IMR-90 (cell line): ENCODE data around the gene DUSP16.

ENCODE experiments used
- CTCF ChIP-seq: conservative IDR thresholded peaks from 2 replicates; pipeline ENCODE4 v1.5.1; 2012; ENCODE audit warnings: mild to moderate bottlenecking, low read depth, low read length, improper control_type of control experiment
- MAFK ChIP-seq: IDR thresholded peaks from 2 replicates; pipeline ENCODE4 v1.6.1; 2012; ENCODE audit warnings: low read depth, low read length, improper control_type of control experiment
- POLR2A ChIP-seq: IDR thresholded peaks from 2 replicates; pipeline ENCODE4 v1.6.1; 2012; ENCODE audit warnings: mild to moderate bottlenecking, low read depth, low read length
- RAD21 ChIP-seq: IDR thresholded peaks from 2 replicates; pipeline ENCODE4 v1.6.1; 2012; ENCODE audit warnings: low read length, improper control_type of control experiment
- RCOR1 ChIP-seq: IDR thresholded peaks from 2 replicates; pipeline ENCODE4 v1.6.1; 2012; ENCODE audit warnings: mild to moderate bottlenecking, low read length, improper control_type of control experiment; ENCODE audit not compliant: insufficient replicate concordance
- USF2 ChIP-seq: fragments of 150-350 bp; IDR thresholded peaks from 2 replicates; pipeline ENCODE4 v1.6.1; 2017; ENCODE audit warnings: mild to moderate bottlenecking, antibody characterized with exemption, low read length, low read depth

GRCh38 chr12:12587878-12588277, 25.2 kb upstream of the DUSP16 start:
- TF ChIP-seq CTCF, result no peak
- no peak for TF ChIP-seq RCOR1
- no peak for TF ChIP-seq POLR2A
- TF ChIP-seq RAD21, result no peak
- no peak for TF ChIP-seq USF2
- no peak for TF ChIP-seq MAFK
